ENCODE data around the gene ZDHHC12. TPM values are rescaled to one million over a fixed set of nuclear protein-coding genes. Genes with fewer than 3 reads are reported as not detected.

Gene ZDHHC12
- total and polyA plus RNA-seq, 12 donors, result 1.6 to 97.4 (median 29.0) TPM

DNA sequence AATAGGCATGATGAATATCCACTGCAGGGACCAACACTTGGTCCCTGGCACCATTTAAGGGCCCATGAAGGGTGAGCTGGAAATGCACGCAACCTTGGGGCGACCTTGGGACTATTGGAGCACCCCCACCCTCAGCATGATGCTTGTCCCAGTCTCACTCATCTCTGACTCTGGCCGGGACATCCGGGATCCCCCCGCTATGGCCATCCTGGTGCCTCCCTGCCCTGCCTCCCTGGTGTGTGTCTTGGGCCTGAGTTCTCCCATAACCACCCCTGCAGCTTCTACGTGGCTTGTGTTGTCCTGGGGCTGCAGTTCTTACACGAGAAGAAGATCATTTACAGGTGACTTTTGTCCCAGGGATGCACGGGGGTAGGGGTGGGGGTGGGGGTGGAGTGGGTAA lies 5.9 kb downstream of the ZDHHC12 start:
- no peak for DNase-seq
- no peaks in the 10 kb centered on the region for H3K9me3 ChIP-seq (replicated peaks in 1 of 3)
- no peak overlapping the region for H3K4me3 ChIP-seq
- no peaks in the 10 kb centered on the region for H3K27me3 ChIP-seq
- no peak overlapping the region for H3K27ac ChIP-seq
- intact Hi-C loops (cut with DNase I), result no loop called here
- WGBS, 4 donors, result 83 to 89% (median 85%) methylated on average over 6 to 8 of the region's 8 CpGs
- TF ChIP-seq POLR2A (IDR thresholded peaks at IDR 0.05) (no peak), CTCF (IDR thresholded peaks at IDR 0.05) (no peak)
- H3K36me3 ChIP-seq (replicated peaks in 1 of 2), result no peaks in the 10 kb centered on the region
- no peaks in the 10 kb centered on the region for H3K4me1 ChIP-seq (replicated peaks in 1 of 2)

GRCh38 chr9:128716581-128717254 lies 7.2 kb downstream of the ZDHHC12 start:
- DNase-seq, result no peak
- Histone ChIP-seq H3K36me3 (replicated peaks in 1 of 2) (no peaks in the 10 kb centered on the region), H3K4me3 (no peak overlapping the region), H3K9me3 (replicated peaks in 1 of 3) (no peaks in the 10 kb centered on the region), H3K27me3 (no peaks in the 10 kb centered on the region), H3K27ac (no peak overlapping the region), H3K4me1 (replicated peaks in 1 of 2) (no peaks in the 10 kb centered on the region)
- 87 to 95% (median 90%) methylated on average over 7 of the region's 7 CpGs for WGBS, 4 donors
- no peak for TF ChIP-seq CTCF (IDR thresholded peaks at IDR 0.05)
- TF ChIP-seq POLR2A (IDR thresholded peaks at IDR 0.05), result no peak
- intact Hi-C loops (cut with DNase I), result no loop called here

- no peaks in the 10 kb centered on the region for H3K4me1 ChIP-seq (replicated peaks in 1 of 2)
- intact Hi-C loops (cut with DNase I), result no loop called here
- no peaks in the 10 kb centered on the region for H3K36me3 ChIP-seq (replicated peaks in 1 of 2)
- no peaks in the 10 kb centered on the region for H3K27me3 ChIP-seq
- H3K9me3 ChIP-seq (replicated peaks in 1 of 3), result no peaks in the 10 kb centered on the region
- no peak overlapping the region for H3K4me3 ChIP-seq
- H3K27ac ChIP-seq, result no peak overlapping the region
- TF ChIP-seq CTCF (IDR thresholded peaks at IDR 0.05), result no peak
- TF ChIP-seq POLR2A (IDR thresholded peaks at IDR 0.05), result no peak
- WGBS, 4 donors, result 87 to 96% (median 92%) methylated on average over 6 of the region's 6 CpGs
- DNase-seq, result no peak
Measured at GRCh38 chr9:128715436-128715750, 8.5 kb downstream of the ZDHHC12 start.

GRCh38 chr9:128714586-128715435 lies 9.1 kb downstream of the ZDHHC12 start:
- 90 to 92% (median 91%) methylated on average over 21 to 24 of the region's 24 CpGs for WGBS, 4 donors
- intact Hi-C loops (cut with DNase I), result no loop called here
- Histone ChIP-seq H3K9me3 (replicated peaks in 1 of 3) (no peaks in the 10 kb centered on the region), H3K27me3 (no peaks in the 10 kb centered on the region), H3K36me3 (replicated peaks in 1 of 2) (no peaks in the 10 kb centered on the region), H3K4me1 (replicated peaks in 1 of 2) (no peaks in the 10 kb centered on the region), H3K4me3 (no peak overlapping the region), H3K27ac (no peak overlapping the region)
- no peak for DNase-seq
- TF ChIP-seq CTCF (IDR thresholded peaks at IDR 0.05) (no peak), POLR2A (IDR thresholded peaks at IDR 0.05) (no peak)

All from adrenal gland (tissue), 12 donors.